ENCODE data around the gene UPK1A. TPM values are rescaled to one million over a fixed set of nuclear protein-coding genes. Genes with fewer than 3 reads are reported as not detected.

Gene UPK1A
- total and polyA plus RNA-seq, 9 of the 15 experiments (the other 6 are each of a cell fraction or from before 2014, with no cell fraction given), result 0.06 to 0.13 TPM; not detected in 7

DNA sequence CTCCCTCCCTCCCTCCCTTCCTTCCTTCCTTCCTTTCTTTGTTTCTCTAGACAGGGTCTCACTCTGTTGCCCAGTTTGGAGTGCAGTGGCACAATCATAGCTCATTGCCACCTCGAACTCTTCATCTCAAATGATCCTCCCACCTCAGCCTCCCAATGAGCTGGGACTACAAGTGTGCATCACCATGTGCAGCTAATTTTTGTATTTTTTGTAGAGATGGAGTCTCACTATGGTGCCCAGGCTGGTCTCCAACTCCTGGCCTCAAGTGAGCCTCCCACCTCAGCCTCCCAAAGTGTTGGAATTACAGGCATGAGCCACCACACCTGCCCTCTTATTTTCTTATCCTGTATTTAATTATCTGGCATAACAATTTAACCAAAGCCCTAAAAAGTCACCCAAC, 4.4 kb downstream of the UPK1A start:
- no peaks in the 10 kb centered on the region for H3K36me3 ChIP-seq (ENCODE audit: control insufficient read depth, insufficient read depth, low read length)
- H3K9me1 ChIP-seq (ENCODE audit: control insufficient read depth, insufficient read depth, low read length), result no peaks in the 10 kb centered on the region
- H4K20me1 ChIP-seq (replicated peaks; ENCODE audit: control insufficient read depth, insufficient read depth, low read length), result no peaks in the 10 kb centered on the region
- no peak overlapping the region for H3K27ac ChIP-seq (ENCODE audit: extremely low read depth, low read depth, low read length)
- no peak for DNase-seq (ENCODE audit: extremely low read depth in 1 of 4, low spot score in 3 of 4)
- H3K79me2 ChIP-seq (ENCODE audit: control insufficient read depth, insufficient read depth, low read length), result no peaks in the 10 kb centered on the region
- no TSS peak for BruUV-seq (replicated peaks)
- H3K9ac ChIP-seq (ENCODE audit: insufficient read depth in 1 of 2, low read depth in 2 of 2, low read length in 2 of 2), result no peak overlapping the region
- no peak overlapping the region for H3K4me2 ChIP-seq (ENCODE audit: insufficient read depth, low read length)
- H3K4me1 ChIP-seq (replicated peaks in 1 of 2; ENCODE audit: control insufficient read depth in 2 of 2, insufficient read depth in 2 of 2, low read length in 2 of 2), result peaks cover 10 to 24% of the 10 kb centered on the region in 2 experiments; a peak in 4 of 5 replicates
- ATAC-seq, result no peak
- intact Hi-C loops (cut with micrococcal nuclease) (no loop called here), in situ Hi-C loops (cut with MboI) (no loop called here)
- peaks cover 19 to 32% of the 10 kb centered on the region in 2 experiments; a peak in 4 of 5 replicates for H3K27me3 ChIP-seq (ENCODE audit: control insufficient read depth in 2 of 2, insufficient read depth in 2 of 2, low read length in 2 of 2)
- no peak for FAIRE-seq
- CTCF ChIA-PET (ENCODE audit: low intra/inter-chr PET ratio), result no interaction called here
- H3K4me3 ChIP-seq, result no peak overlapping the region
- no peaks in the 10 kb centered on the region for H3K9me3 ChIP-seq (replicated peaks; ENCODE audit: control insufficient read depth, insufficient read depth, low read depth, low read length)
- TF ChIP-seq TGIF2 (CRISPR knock-in tag; IDR thresholded peaks at IDR 0.05), result no peak
- TF ChIP-seq, protein P1, sequence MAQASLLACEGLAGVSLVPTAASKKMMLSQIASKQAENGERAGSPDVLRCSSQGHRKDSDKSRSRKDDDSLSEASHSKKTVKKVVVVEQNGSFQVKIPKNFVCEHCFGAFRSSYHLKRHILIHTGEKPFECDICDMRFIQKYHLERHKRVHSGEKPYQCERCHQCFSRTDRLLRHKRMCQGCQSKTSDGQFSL (CRISPR knock-in tag; IDR thresholded peaks at IDR 0.05), result no peak
- TF ChIP-seq, protein P1 (tag; IDR thresholded peaks at IDR 0.05), result no peak
- no peak for TF ChIP-seq NFE2 (IDR thresholded peaks at IDR 0.05; ENCODE audit: low read depth)
- TF ChIP-seq, protein P2, sequence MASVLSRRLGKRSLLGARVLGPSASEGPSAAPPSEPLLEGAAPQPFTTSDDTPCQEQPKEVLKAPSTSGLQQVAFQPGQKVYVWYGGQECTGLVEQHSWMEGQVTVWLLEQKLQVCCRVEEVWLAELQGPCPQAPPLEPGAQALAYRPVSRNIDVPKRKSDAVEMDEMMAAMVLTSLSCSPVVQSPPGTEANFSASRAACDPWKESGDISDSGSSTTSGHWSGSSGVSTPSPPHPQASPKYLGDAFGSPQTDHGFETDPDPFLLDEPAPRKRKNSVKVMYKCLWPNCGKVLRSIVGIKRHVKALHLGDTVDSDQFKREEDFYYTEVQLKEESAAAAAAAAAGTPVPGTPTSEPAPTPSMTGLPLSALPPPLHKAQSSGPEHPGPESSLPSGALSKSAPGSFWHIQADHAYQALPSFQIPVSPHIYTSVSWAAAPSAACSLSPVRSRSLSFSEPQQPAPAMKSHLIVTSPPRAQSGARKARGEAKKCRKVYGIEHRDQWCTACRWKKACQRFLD (CRISPR knock-in tag; IDR thresholded peaks at IDR 0.05), result no peak
- no peak for TF ChIP-seq TRIM25 (IDR thresholded peaks at IDR 0.05; ENCODE audit: borderline replicate concordance)
- no peak for TF ChIP-seq NR2C1 (IDR thresholded peaks at IDR 0.05)
- TF ChIP-seq NR2C1 (tag; IDR thresholded peaks at IDR 0.05), result no peak
- TF ChIP-seq MCM3 (IDR thresholded peaks at IDR 0.05), result no peak
- TF ChIP-seq SMARCB1 (IDR thresholded peaks at IDR 0.05; ENCODE audit: insufficient read length, low read depth), result no peak
- no peak for TF ChIP-seq ZNF282 (CRISPR knock-in tag; IDR thresholded peaks at IDR 0.05)
- TF ChIP-seq CHCHD3 (CRISPR knock-in tag; IDR thresholded peaks at IDR 0.05), result no peak
- no peak for TF ChIP-seq GABPA (tag; conservative IDR thresholded peaks at IDR 0.05; ENCODE audit: low read depth)
- TF ChIP-seq SNAPC5 (CRISPR knock-in tag; IDR thresholded peaks at IDR 0.05), result no peak
- TF ChIP-seq CBX2 (IDR thresholded peaks at IDR 0.05; ENCODE audit: insufficient read depth, low read length, poor library complexity, severe bottlenecking), result no peak
- POLR2A ChIA-PET, result interaction anchor here (1.0 kb wide), 1 partner anchor 115 kb away, joined by 3 read pairs; no protein-coding TSS in a partner anchor
- H2AFZ ChIP-seq (ENCODE audit: low read depth, low read length), result no peak overlapping the region
- whole genome bisulfite sequencing (ENCODE audit: insufficient coverage, low coverage, missing lambda C conversion rate), result 17% methylated on average over 1 of the region's 1 CpG

Measured in K562 (cell line).